ENCODE data around the gene POLG.

The POLG gene

DNA sequence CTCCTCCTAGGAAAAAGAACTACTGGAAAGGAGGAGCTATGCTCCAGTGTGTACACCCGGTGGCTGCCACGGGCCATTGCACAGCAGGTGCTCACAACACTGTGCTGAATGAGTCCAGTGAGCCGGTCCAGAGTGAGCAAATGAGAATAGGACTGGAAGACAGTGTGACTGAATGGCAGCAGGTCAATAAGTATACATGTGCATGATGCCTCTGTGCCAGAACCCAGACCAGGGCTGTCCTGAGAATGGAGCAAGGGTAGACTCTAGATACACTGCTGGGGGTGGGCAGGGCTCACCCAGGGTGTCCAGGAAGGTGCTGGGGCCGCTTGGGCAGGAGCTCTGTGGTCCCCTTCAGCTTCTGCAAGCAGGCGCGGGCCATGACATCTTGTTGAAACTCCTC lies 8.3 kb downstream of the POLG start:
- DNase-seq (ENCODE audit: low read depth), result no peak

DNA sequence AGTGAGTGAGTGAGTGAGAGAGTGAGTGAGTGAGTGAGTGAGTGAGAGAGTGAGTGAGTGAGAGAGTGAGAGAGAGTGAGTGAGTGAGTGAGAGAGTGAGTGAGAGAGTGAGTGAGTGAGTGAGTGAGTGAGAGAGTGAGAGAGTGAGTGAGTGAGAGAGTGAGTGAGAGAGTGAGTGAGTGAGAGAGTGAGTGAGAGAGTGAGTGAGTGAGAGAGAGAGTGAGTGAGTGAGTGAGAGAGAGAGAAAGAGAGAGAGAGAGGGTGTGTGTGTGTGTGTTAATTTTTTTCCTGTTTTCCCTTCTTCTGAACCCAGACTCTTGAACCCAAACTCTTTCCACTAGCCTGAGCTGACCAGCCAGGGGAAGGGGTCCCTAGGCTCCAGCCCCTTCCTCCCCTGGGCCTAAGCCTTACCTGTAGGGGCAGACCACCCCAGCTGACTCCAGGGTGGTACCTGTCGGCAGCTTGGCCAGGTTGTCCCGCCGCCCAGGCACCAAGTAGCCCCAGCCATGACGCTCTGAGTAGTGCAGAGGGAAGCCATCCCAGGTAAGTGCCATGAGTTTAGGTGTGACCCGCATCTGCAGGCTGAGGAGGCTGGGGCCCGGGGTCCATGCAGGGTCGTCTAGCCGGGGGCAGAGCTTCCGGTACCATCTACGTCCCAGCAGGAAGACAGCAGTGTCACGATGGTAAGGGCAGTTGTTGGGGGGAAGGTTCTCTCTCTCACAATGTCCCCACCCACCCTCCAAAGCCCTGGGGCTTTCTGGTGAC lies 9.4 kb downstream of the POLG start:
- DNase-seq (ENCODE audit: low read depth), result no peak

DNA sequence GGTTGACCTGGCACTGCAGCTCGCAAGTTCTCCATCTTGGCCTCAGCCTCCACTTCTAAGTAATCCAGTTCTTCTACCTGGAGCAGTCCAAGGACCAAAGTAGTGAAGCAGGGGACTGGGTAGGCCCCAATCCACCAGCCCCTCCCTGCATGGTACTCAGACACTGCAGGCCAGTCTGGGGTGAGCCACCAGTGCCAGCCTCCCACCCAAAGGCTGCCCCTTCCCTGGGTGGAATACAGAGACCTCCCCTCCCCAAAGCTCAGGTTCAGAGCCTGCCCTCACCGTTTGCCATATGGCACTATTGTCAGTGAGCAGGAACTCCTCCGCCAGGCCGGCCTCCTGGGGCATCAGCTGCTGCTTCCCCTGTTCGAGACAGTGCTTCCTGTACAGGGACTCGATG lies 10.8 kb downstream of the POLG start:
- DNase-seq (ENCODE audit: low read depth), result no peak

DNA sequence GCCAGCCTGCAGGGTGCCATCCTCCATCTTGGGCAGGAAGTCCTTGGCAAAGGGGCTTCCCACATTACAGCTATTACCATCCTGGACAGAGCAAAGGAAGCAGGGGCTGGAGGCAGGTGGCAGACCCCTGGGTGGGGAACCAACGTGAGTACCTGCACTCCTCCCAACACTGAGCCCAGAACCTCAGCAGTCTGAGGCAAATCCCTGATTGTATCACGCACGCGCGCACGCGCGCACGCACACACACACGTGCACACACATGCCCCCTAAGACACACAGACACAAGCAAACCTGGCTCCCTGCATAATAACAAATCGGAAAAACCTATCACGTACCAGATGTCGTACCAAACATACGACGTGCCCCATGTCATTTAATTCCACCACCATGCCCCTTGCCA lies 11.8 kb downstream of the POLG start:
- DNase-seq (ENCODE audit: low read depth), result no peak

DNA sequence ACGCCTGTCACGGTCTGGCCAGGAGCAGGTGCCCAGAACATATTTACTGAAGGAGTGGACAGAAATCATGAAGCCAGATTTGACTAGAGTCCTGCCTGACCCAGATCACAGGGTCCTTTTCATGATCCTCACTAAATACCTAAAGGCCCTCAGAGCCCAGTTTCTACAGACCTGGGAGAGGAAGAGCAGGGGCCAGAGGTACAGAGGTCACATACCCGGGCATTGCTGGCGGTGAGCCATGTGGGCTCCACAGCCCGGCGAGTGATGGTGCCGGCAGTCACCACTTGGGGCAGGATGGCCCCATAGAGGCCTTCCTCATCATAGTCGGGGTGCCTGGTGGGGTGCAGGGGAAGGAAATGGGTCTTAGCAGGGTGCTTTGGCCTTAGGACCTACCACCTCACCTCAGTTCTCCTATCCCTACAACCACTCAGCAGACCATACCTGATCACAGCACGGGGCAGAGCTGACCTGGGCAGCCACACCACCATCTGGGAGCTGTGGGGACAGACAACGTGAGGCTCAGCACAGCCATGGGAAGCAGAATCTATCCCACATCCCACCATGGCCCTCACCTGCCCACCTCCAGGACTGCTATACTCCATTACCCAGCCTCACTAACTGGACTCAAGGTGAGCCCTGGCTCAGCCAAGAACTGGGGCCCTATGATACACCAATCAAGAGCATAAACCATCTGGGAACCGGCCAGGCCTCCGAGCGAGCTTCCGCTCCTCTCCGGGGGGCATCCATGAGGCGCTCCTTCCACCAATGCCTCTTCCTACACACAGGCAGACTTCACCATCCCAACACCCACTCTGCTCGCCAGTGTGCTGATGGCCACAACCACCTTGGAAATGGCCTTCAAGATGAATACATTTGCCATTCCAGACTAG lies 12.9 kb downstream of the POLG start:
- no peak for DNase-seq (ENCODE audit: low read depth)

DNA sequence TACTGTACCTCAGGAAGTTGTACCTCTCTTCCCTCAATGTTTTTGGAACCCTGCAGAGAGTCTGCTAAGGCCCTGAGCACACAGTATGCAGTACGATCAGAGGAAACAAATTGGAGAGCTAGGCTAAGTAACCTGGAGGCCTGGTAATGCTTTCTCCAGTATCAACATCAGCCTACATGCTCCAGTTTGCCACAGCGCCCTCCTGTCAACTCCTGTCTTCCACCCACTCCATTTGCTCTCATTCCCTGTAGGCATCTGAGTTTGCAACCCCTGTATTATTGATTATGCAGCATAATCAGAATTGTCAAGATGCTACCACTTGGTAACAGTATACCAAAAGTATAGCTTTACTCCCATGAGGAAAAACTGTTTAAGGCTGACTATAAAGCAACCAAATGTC lies 14.4 kb downstream of the POLG start:
- no peak for DNase-seq (ENCODE audit: low read depth)

DNA sequence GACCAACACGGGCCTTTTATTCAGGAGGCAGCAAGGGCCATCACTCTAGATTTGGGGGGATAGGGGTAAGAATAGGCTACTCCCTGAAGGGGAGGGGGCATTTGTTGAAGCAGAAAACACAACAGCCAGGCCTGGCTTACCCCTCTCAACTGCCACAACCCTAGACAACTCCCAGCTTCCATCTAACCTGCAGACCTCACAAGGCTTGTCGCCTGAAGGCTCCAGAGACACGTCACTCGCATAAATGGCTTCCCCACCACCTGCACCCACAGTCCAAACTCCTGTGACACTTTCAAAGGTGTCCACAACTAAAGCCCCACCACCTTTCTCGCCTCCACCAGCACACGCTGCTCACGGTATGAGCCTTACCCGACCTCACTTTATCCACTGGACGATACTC lies 14.9 kb downstream of the POLG start:
- no peak for DNase-seq (ENCODE audit: low read depth)

DNA sequence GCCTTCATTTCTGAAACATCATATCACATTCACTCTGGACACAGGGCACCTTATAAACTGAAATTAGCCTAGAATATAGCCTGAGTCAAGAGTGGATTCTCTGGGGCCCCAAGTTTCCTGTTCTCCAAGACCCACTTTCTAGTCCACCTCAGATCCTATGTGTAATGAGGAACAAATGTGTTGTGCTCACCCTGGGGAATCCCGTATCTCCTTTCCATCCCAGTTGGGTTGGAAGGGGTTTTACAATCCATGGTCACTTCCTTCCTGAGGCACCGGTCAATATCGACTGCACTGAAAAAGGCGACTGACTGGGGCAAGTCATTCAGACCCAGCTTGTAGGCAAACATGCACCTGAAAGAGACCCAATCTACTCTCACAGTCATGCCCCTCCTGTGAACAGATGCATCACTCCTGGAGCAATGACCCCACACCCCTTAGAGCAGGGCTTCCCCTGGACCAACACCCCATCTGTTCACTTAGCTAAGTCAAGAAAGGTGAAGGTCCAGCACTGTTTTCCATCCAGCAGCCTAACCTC lies 17.4 kb downstream of the POLG start:
- DNase-seq (ENCODE audit: low read depth), result no peak

DNA sequence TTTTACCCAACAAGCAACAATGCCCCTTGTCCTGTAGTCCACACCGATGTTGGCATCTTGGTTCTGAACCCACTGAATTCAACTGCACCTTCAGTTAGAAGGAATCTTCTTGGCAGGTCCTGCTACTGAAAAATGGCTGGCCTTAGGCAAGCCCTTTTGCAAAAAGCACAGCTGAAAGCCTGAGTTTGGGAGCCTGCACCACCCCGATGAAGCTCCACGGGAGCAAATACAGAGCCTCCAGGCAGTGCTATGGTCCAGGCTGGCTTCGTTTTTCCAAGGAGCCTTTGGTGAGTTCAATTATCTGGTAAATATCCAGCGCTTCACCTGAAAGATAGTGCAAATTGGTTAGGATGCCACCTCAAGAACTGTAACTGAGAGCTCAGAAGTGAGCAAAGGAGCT lies 18.1 kb downstream of the POLG start:
- DNase-seq (ENCODE audit: low read depth), result no peak

DNA sequence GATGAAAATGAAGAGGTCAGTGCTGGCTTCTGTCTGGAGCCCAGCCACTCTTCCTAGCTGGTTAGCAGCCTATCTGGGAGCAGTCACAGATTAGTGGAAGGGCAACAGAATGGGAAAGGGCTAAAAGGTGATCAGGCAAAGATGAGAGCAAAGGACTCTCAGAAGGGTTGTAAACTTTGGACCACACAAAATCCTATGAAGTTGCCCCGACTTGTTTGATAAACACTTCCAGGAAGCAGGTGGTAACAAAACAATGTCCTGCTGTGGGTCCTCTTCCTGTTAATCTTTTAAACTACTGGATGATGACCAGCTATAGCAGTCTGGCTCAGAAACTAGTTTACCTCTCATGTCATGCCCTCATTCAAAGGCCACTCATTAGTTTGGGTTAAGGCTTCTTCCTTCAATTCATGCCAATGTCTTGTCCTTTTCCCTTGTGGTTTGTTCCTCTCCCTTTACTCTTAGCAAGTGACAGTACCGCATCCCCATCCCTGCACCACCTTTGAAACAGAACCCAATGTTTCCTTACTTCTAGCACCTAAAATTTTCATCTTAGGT lies 19.2 kb downstream of the POLG start:
- DNase-seq (ENCODE audit: low read depth), result no peak

DNA sequence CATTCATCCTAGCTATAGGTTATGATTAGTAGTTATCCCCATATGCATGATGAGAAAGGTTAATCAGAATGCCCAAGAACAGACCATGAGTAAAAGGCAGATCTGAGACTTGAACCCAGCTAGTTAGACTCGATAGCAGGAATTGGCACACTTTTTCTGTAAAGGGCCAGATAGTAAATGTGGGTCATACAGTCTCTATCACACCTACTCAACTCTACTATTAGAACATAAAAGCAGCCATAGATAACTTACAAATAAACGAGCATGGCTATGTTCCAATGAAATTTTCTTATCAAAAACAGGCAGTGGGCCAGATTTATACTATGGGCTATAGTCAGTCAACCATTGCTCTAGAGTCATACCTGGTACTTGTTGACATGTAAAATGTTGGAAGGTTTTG lies 24.6 kb downstream of the POLG start:
- DNase-seq (ENCODE audit: low read depth), result no peak

DNA sequence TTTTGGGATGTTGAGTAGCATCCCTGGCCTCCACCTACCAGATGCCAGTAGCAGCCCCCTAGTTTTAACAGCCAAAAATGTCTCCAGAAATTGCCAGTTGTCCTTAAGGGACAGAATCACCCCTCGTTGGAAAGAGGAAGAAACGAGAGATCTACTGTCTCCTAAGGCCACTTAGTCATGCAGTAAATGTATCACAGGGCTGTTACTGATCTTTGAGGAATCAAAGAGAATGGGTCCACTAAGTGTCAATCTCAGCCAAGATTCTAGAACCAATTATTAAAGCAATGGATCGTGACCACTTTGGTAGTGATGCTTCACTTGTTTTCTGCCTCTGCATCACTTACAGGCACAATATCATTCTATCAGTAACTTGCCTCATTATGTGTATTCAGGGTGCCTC lies 26.4 kb downstream of the POLG start:
- no peak for DNase-seq (ENCODE audit: low read depth)

DNA sequence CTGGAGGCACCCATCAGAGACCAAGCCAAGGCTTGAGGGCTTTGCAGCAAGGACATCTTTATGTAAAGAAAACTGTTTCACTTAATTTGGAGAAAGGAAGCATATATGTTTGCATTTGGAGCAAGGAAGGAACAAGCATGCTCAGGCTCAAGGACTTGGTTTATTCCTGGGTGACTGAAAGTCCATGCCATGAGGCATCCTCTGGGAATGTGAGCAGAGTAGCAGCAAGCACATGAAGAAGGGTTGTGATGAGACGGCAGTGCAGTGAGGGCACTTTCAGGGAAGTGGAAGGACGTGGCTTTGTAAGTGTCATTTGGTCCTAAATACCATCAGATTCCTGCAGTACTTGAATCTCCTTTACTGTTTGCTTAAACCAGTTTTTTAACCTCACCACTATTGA lies 26.8 kb downstream of the POLG start:
- no peak for DNase-seq (ENCODE audit: low read depth)

DNA sequence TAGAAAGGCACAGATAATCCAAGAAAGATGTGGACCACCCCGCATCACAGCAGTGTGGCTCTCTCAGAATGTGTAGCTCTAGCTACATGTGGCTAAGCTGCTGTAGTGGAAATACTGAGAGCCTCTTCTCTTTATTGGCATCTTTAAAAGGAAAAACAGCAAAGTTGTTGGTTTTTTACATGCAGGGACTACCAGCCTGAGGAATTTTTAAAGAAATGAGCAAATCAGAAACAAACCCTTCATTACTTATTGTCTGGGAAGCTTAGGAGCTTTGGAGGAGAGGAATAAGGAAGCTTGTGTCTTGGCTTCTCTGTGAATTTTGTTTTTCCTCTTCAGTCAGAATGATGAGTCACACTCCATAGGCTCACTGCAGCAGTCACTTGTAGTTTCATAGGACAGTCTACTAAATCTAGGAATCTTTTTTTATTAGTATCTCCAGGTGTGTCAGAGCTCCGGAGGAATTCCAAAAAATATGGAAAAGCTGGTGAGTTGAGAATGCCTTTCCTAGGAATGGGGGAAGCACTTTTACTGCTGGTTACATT lies 27.5 kb downstream of the POLG start:
- DNase-seq (ENCODE audit: low read depth), result no peak

DNA sequence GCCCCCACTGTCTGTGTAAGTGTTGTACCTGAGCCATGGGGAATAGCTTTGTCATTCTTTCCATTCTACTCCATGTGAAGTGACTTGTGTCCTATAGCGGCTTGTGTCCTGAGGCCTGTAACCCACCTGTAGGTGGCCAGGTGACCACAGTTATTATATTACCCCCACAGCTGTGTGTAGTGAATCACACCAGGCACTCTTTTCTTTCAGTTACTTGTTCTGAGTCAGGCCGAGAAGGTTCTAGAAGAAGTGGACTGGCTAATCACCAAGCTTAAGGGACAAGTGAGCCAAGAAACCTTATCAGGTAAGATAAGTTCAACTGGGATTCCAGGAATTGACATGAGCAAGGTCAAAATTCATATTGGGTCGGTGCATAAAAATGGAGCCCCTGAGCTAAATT lies 29.2 kb downstream of the POLG start:
- no peak for DNase-seq (ENCODE audit: low read depth)

DNA sequence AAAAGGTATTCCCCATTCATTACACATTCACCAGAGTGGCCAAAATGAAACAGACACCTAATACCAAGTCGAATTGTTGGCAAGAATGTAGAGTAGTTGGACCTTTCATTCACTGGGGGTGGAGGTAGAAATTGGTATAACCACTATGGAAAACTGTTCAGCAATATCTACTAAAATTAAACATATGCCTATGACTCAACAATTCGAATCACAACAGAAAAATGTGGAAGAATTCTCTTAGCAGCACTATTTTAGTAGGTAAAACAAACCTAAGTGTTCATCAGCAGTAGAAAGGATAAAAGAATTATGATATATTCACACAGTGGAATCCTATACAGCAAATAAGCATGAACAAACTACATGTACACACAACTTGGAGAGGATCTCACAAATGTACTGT lies 30.6 kb downstream of the POLG start:
- no peak for DNase-seq (ENCODE audit: low read depth)

DNA sequence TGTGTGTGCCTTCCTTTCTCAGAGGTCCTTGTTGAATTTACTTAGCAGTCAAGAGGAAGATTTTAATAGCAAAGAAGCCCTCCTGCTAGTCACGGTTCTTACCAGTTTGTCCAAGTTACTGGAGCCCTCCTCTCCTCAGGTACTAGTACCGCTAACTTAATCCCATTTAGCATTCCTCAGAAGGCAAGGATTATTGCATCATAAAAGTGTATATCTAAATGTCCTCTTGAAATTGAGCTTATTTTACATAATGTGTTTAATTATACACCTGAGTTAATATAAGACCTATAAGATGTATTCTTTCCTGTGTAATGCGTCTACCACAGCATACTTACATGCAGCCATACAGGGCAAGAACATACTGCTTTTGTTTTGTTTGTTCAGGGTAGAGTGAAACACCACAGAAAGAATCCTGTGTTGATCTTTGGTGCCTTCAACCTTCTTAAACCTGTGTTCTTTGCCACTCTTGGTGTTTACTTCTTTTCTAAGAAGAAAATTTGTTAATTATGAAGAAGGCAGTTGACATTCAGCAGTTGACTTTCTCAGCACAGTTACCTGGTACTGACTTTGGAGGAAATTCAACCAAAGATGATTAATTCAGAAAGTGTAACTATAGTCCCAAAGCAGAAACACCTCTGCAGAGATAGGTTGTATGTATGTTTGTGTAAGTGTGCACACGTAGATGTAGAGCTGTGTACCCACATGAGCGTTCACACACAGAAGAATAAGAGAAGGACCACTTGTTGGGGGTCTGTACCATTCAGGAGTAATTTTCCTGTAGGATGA lies 33.1 kb downstream of the POLG start:
- DNase-seq (ENCODE audit: low read depth), result no peak

DNA sequence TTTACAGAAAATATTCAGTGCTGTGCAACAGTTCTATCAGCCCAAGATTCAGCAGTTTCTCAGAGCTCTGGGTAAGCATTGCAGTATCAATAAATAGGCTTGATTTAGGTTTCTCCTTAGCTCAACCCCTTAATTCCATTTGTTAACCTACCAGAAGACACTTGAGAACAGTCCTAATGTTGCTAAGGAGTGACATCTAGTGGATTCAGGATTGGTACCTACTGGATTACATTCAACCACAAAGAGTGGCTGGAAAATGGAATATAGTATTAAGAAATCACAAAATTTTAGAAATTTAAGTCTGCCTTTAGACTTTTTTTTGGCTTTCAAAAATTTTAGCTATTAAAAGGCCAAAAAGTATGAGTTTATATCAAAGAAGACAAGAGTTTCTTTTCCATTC lies 34.7 kb downstream of the POLG start:
- no peak for DNase-seq (ENCODE audit: low read depth)

DNA sequence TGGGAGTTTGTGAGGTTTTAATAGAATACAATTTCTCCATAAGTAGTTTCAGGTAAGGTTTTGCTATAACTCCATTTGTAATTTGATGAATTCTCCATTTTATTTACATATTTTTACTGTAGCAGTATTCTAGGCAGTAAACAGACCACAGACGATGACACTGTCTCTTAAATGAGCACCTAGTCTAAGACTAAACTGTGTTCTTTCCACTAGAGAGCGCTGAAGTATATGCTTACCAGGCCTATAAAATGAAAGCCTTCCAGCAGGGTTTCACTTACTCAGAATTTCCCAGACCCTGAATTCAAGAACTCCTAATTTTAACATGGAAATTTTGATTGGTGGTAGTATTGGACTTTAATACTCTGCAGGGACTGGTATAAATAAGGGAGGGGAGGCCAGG lies 41.6 kb downstream of the POLG start:
- no peak for DNase-seq (ENCODE audit: low read depth)

DNA sequence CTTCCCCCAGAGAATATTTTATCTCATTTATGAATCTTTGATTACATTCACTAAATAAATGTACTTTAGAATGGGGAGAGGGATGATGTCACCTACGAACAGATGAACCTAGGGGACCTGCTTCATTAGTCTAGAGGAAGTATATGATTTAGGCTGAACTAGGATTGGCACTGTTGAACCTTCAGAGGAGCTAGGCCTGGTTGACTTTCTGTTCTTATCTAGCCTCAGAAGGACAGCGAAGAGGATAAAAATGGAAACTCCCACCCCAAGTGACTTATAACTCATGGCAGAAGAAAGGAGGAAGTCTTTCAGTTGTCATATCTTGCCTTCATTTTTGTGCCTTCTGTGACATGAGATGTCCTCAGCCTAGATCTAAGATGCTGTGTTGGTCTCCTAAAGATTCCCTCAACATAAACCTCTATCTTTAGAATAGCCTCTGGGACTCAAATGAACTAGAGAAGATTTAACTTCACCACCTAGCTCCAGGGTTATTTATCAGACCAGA lies 42.6 kb downstream of the POLG start:
- no peak for DNase-seq (ENCODE audit: low read depth)

DNA sequence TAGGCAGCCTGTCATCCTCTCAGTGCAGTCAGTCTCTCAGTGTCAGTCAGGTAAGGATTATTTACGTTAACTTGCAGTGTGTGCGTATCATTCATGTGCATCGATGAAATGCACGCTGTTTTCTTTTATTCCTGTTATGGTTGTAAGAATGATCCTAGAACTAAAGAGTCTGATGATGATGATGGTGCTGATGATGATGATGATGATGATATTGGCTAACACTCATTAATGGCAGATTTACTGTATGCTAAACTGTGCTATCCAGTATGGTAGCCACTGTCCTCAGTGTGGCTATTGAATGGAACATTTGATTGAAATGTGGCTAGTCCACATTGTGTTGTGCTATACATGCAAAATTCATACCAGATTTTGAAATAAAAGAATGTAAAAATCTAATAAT lies 51.4 kb downstream of the POLG start:
- DNase-seq (ENCODE audit: low read depth), result no peak

DNA sequence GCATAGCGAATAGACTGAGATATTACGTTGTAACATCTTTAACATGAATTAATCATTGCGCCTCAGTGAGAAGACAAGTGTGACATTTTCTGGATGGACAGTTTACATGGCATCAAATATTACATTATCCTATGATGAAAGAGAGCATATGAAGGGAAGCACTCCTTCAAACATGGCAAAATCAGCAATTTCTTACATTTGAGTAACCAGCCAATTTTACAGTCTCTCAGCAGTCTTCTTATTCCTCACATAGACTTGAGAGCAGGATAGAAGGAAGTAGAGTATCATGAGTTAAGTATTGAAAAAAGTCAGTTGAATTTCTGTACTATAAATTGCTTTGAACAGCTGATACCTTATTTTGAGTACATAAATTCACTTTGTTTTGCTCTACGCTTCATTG lies 52.0 kb downstream of the POLG start:
- DNase-seq (ENCODE audit: low read depth), result no peak
